ENCODE measurements around the gene BBC3.

The BBC3 gene

GRCh38 chr19:47221890-47222289, 9.1 kb downstream of the BBC3 start:
- Histone ChIP-seq H3K27me3 (replicated peaks; ENCODE audit: control insufficient read depth, insufficient read depth, low read length, poor library complexity, severe bottlenecking) (no peaks in the 10 kb centered on the region), H3K4me3 (ENCODE audit: insufficient read depth, low read depth, low read length, poor library complexity, severe bottlenecking) (no peak overlapping the region), H3K9me3 (ENCODE audit: control insufficient read depth, low read length) (no peaks in the 10 kb centered on the region), H3K27ac (ENCODE audit: insufficient read depth, low read length, poor library complexity, severe bottlenecking) (no peak overlapping the region), H3K4me1 (ENCODE audit: control insufficient read depth, insufficient read depth, low read length, poor library complexity, severe bottlenecking) (peaks cover 8% of the 10 kb centered on the region), H3K36me3 (ENCODE audit: control insufficient read depth, insufficient read depth, low read length) (no peaks in the 10 kb centered on the region)
- DNase-seq: no peak

GRCh38 chr19:47221080-47221841, 9.7 kb downstream of the BBC3 start:
- Histone ChIP-seq H3K4me1 (ENCODE audit: control insufficient read depth, insufficient read depth, low read length, poor library complexity, severe bottlenecking) (peaks cover 1% of the 10 kb centered on the region), H3K27ac (ENCODE audit: insufficient read depth, low read length, poor library complexity, severe bottlenecking) (no peak overlapping the region), H3K9me3 (ENCODE audit: control insufficient read depth, low read length) (no peaks in the 10 kb centered on the region), H3K27me3 (replicated peaks; ENCODE audit: control insufficient read depth, insufficient read depth, low read length, poor library complexity, severe bottlenecking) (no peaks in the 10 kb centered on the region), H3K4me3 (ENCODE audit: insufficient read depth, low read depth, low read length, poor library complexity, severe bottlenecking) (no peak overlapping the region), H3K36me3 (ENCODE audit: control insufficient read depth, insufficient read depth, low read length) (no peaks in the 10 kb centered on the region)
- DNase-seq: no peak

- H3K36me3 ChIP-seq (ENCODE audit: control insufficient read depth, insufficient read depth, low read length): no peaks in the 10 kb centered on the region
- no peak overlapping the region for H3K4me3 ChIP-seq (ENCODE audit: insufficient read depth, low read depth, low read length, poor library complexity, severe bottlenecking)
- H3K9me3 ChIP-seq (ENCODE audit: control insufficient read depth, low read length): no peaks in the 10 kb centered on the region
- no peaks in the 10 kb centered on the region for H3K4me1 ChIP-seq (ENCODE audit: control insufficient read depth, insufficient read depth, low read length, poor library complexity, severe bottlenecking)
- H3K27me3 ChIP-seq (replicated peaks; ENCODE audit: control insufficient read depth, insufficient read depth, low read length, poor library complexity, severe bottlenecking): no peaks in the 10 kb centered on the region
- DNase-seq: no peak
- no peak overlapping the region for H3K27ac ChIP-seq (ENCODE audit: insufficient read depth, low read length, poor library complexity, severe bottlenecking)
These were observed 15.4 kb downstream of the BBC3 start for GRCh38 chr19:47215581-47215980.

GRCh38 chr19:47210689-47211316, 20.2 kb downstream of the BBC3 start:
- Histone ChIP-seq H3K27ac (ENCODE audit: insufficient read depth, low read length, poor library complexity, severe bottlenecking) (no peak overlapping the region), H3K4me3 (ENCODE audit: insufficient read depth, low read depth, low read length, poor library complexity, severe bottlenecking) (no peak overlapping the region), H3K4me1 (ENCODE audit: control insufficient read depth, insufficient read depth, low read length, poor library complexity, severe bottlenecking) (no peaks in the 10 kb centered on the region), H3K27me3 (replicated peaks; ENCODE audit: control insufficient read depth, insufficient read depth, low read length, poor library complexity, severe bottlenecking) (no peaks in the 10 kb centered on the region), H3K9me3 (ENCODE audit: control insufficient read depth, low read length) (no peaks in the 10 kb centered on the region), H3K36me3 (ENCODE audit: control insufficient read depth, insufficient read depth, low read length) (peaks cover 27% of the 10 kb centered on the region)
- DNase-seq: peak; percentile 46 to 72 (median 52)

- Histone ChIP-seq H3K9me3 (ENCODE audit: control insufficient read depth, low read length) (no peaks in the 10 kb centered on the region), H3K4me1 (ENCODE audit: control insufficient read depth, insufficient read depth, low read length, poor library complexity, severe bottlenecking) (no peaks in the 10 kb centered on the region), H3K27me3 (replicated peaks; ENCODE audit: control insufficient read depth, insufficient read depth, low read length, poor library complexity, severe bottlenecking) (no peaks in the 10 kb centered on the region), H3K27ac (ENCODE audit: insufficient read depth, low read length, poor library complexity, severe bottlenecking) (no peak overlapping the region), H3K4me3 (ENCODE audit: insufficient read depth, low read depth, low read length, poor library complexity, severe bottlenecking) (no peak overlapping the region), H3K36me3 (ENCODE audit: control insufficient read depth, insufficient read depth, low read length) (peaks cover 33% of the 10 kb centered on the region)
- DNase-seq: no peak
These were observed 20.9 kb downstream of the BBC3 start for GRCh38 chr19:47210180-47210490.

GRCh38 chr19:47209319-47210179, 21.4 kb downstream of the BBC3 start:
- Histone ChIP-seq H3K36me3 (ENCODE audit: control insufficient read depth, insufficient read depth, low read length) (peaks cover 39% of the 10 kb centered on the region), H3K4me3 (ENCODE audit: insufficient read depth, low read depth, low read length, poor library complexity, severe bottlenecking) (no peak overlapping the region), H3K27me3 (replicated peaks; ENCODE audit: control insufficient read depth, insufficient read depth, low read length, poor library complexity, severe bottlenecking) (no peaks in the 10 kb centered on the region), H3K9me3 (ENCODE audit: control insufficient read depth, low read length) (no peaks in the 10 kb centered on the region), H3K4me1 (ENCODE audit: control insufficient read depth, insufficient read depth, low read length, poor library complexity, severe bottlenecking) (no peaks in the 10 kb centered on the region), H3K27ac (ENCODE audit: insufficient read depth, low read length, poor library complexity, severe bottlenecking) (no peak overlapping the region)
- no peak for DNase-seq

- no peaks in the 10 kb centered on the region for H3K4me1 ChIP-seq (ENCODE audit: control insufficient read depth, insufficient read depth, low read length, poor library complexity, severe bottlenecking)
- no peaks in the 10 kb centered on the region for H3K9me3 ChIP-seq (ENCODE audit: control insufficient read depth, low read length)
- H3K27me3 ChIP-seq (replicated peaks; ENCODE audit: control insufficient read depth, insufficient read depth, low read length, poor library complexity, severe bottlenecking): no peaks in the 10 kb centered on the region
- peaks cover 38% of the 10 kb centered on the region for H3K36me3 ChIP-seq (ENCODE audit: control insufficient read depth, insufficient read depth, low read length)
- H3K27ac ChIP-seq (ENCODE audit: insufficient read depth, low read length, poor library complexity, severe bottlenecking): no peak overlapping the region
- no peak for DNase-seq
- no peak overlapping the region for H3K4me3 ChIP-seq (ENCODE audit: insufficient read depth, low read depth, low read length, poor library complexity, severe bottlenecking)
These were observed 27.7 kb downstream of the BBC3 start for GRCh38 chr19:47203254-47203653.

GRCh38 chr19:47200530-47200929, 30.5 kb downstream of the BBC3 start:
- Histone ChIP-seq H3K36me3 (ENCODE audit: control insufficient read depth, insufficient read depth, low read length) (peaks cover 27% of the 10 kb centered on the region), H3K9me3 (ENCODE audit: control insufficient read depth, low read length) (no peaks in the 10 kb centered on the region), H3K27me3 (replicated peaks; ENCODE audit: control insufficient read depth, insufficient read depth, low read length, poor library complexity, severe bottlenecking) (no peaks in the 10 kb centered on the region), H3K4me3 (ENCODE audit: insufficient read depth, low read depth, low read length, poor library complexity, severe bottlenecking) (no peak overlapping the region), H3K27ac (ENCODE audit: insufficient read depth, low read length, poor library complexity, severe bottlenecking) (no peak overlapping the region), H3K4me1 (ENCODE audit: control insufficient read depth, insufficient read depth, low read length, poor library complexity, severe bottlenecking) (no peaks in the 10 kb centered on the region)
- DNase-seq: no peak

GRCh38 chr19:47197141-47197540, 33.9 kb downstream of the BBC3 start:
- Histone ChIP-seq H3K9me3 (ENCODE audit: control insufficient read depth, low read length) (no peaks in the 10 kb centered on the region), H3K4me1 (ENCODE audit: control insufficient read depth, insufficient read depth, low read length, poor library complexity, severe bottlenecking) (no peaks in the 10 kb centered on the region), H3K27ac (ENCODE audit: insufficient read depth, low read length, poor library complexity, severe bottlenecking) (no peak overlapping the region), H3K27me3 (replicated peaks; ENCODE audit: control insufficient read depth, insufficient read depth, low read length, poor library complexity, severe bottlenecking) (no peaks in the 10 kb centered on the region), H3K4me3 (ENCODE audit: insufficient read depth, low read depth, low read length, poor library complexity, severe bottlenecking) (no peak overlapping the region), H3K36me3 (ENCODE audit: control insufficient read depth, insufficient read depth, low read length) (peaks cover 9% of the 10 kb centered on the region)
- DNase-seq: no peak

- no peaks in the 10 kb centered on the region for H3K27me3 ChIP-seq (replicated peaks; ENCODE audit: control insufficient read depth, insufficient read depth, low read length, poor library complexity, severe bottlenecking)
- no peaks in the 10 kb centered on the region for H3K9me3 ChIP-seq (ENCODE audit: control insufficient read depth, low read length)
- H3K4me3 ChIP-seq (ENCODE audit: insufficient read depth, low read depth, low read length, poor library complexity, severe bottlenecking): no peak overlapping the region
- no peak for DNase-seq
- H3K36me3 ChIP-seq (ENCODE audit: control insufficient read depth, insufficient read depth, low read length): peaks cover 8% of the 10 kb centered on the region
- H3K27ac ChIP-seq (ENCODE audit: insufficient read depth, low read length, poor library complexity, severe bottlenecking): no peak overlapping the region
- peaks cover 6% of the 10 kb centered on the region for H3K4me1 ChIP-seq (ENCODE audit: control insufficient read depth, insufficient read depth, low read length, poor library complexity, severe bottlenecking)
These were observed 35.6 kb downstream of the BBC3 start for GRCh38 chr19:47195434-47195833.
